Transverse colon (tissue), 4 donors: Measurements from ENCODE around the gene DCAF11. TPM values are rescaled to one million over a fixed set of nuclear protein-coding genes. Genes with fewer than 3 reads are reported as not detected.

ENCODE experiments used
- DNase-seq: peaks from one replicate; pipeline ENCODE4 v3.0.0-alpha.2; 2019
- H3K27ac ChIP-seq, 4 donors: fragments of 200-600 bp; sonication (generic); 2 replicates each; pipeline ENCODE4 v1.5.1; 2016 to 2018; ENCODE audit warnings: inconsistent platforms in 4 of 4
- H3K27me3 ChIP-seq: fragments of 200-600 bp; sonication (generic); 2 replicates; pipeline ENCODE4 v1.5.1; 2017; ENCODE audit warnings: inconsistent platforms
- H3K36me3 ChIP-seq, 4 donors: fragments of 200-600 bp; sonication (generic); 2 replicates each; pipeline ENCODE4 v1.5.1; 2017 to 2019; ENCODE audit warnings: inconsistent platforms in 4 of 4
- H3K4me1 ChIP-seq, 4 donors: fragments of 200-600 bp; sonication (generic); 2 replicates each; pipeline ENCODE4 v1.5.1; 2017 to 2020; ENCODE audit warnings: inconsistent platforms in 4 of 4
- H3K4me3 ChIP-seq, 4 donors: fragments of 200-600 bp; sonication (generic); 1 replicate in 1 of 4; 2 replicates in 3 of 4; pipeline versions ENCODE4 v1.5.1 to v1.6.1; 2017 to 2019; ENCODE audit warnings: inconsistent platforms in 4 of 4
- H3K9me3 ChIP-seq, 2 donors: fragments of 200-600 bp; sonication (generic); 2 replicates each; pipeline ENCODE4 v1.5.1; 2017 to 2019; ENCODE audit warnings: inconsistent platforms in 2 of 2
- CTCF ChIP-seq, 5 experiments: fragments of 200-600 bp in 3 of 5; fragments of 450-650 bp in 2 of 5; sonication (generic) in 3 of 5; IDR thresholded peaks; 1 replicate in 2 of 5; 2 replicates in 3 of 5; pipeline ENCODE4 v1.5.1; 2016 to 2017; ENCODE audit warnings: antibody characterized with exemption in 5 of 5, inconsistent platforms in 3 of 5, mild to moderate bottlenecking in 2 of 5, moderate library complexity in 1 of 5
- EP300 ChIP-seq: sonication (generic); formaldehyde crosslinking; IDR thresholded peaks from one replicate; pipeline ENCODE4 v1.6.1; 2017; ENCODE audit warnings: antibody characterized with exemption, low read depth
- POLR2A ChIP-seq: fragments of 450-650 bp; IDR thresholded peaks from one replicate; pipeline ENCODE4 v1.6.1; 2016; ENCODE audit warnings: antibody characterized with exemption, mild to moderate bottlenecking, moderate library complexity
- POLR2AphosphoS5 ChIP-seq, 3 donors: sonication (generic); formaldehyde crosslinking; IDR thresholded peaks; one replicate each; pipeline ENCODE4 v1.6.1; 2016; ENCODE audit warnings: antibody characterized with exemption in 3 of 3
- WGBS, 2 donors: methylation state at CpG; one replicate each; pipeline ENCODE4 v1.1.5; 2018; ENCODE audit warnings: low coverage in 1 of 2; 5-methylcytosine and 5-hydroxymethylcytosine counted together
- in situ Hi-C, 4 donors: fragments of 200-750 bp; cut with MboI; loops; one replicate each; pipeline versions ENCODE4 v1.15.0 to v1.15.1; 2017; ENCODE audit warnings: low sequenced_read_pairs in 3 of 4, low pct_ligation_motif_present in 1 of 4, low pct_unique_long_range_greater_than_20kb in 1 of 4
- intact Hi-C: fragments of 100-400 bp; cut with DNase I; formaldehyde crosslinking; loops from one replicate; pipeline ENCODE4 v1.15.1; 2023; ENCODE audit warnings: low total_unique reads
- total RNA-seq, 4 donors: library from RNA; depleted of rRNA; stranded (reverse); fragments of >200 nt; gene quantifications; one replicate each; pipeline ENCODE4 v1.1.0, GENCODE V29; 2016

DCAF11 gene
- total RNA-seq, 4 donors from 2014 or later = 86.4 to 267 (median 198) TPM

- peaks cover 0 to 11% (median 2%) of the 10 kb centered on the region in 4 donors for H3K36me3 ChIP-seq
- no peak overlapping the region for H3K4me3 ChIP-seq
- WGBS, 2 donors = 98 to 100% methylated on average over 1 of the region's 1 CpG
- intact Hi-C loops (no loop called here), in situ Hi-C loops (no loop called here)
- no peak for DNase-seq
- H3K27me3 ChIP-seq = no peaks in the 10 kb centered on the region
- no peak for TF ChIP-seq CTCF (IDR thresholded peaks at IDR 0.05)
- no peak for TF ChIP-seq POLR2AphosphoS5 (IDR thresholded peaks at IDR 0.05)
- TF ChIP-seq EP300 = no peak
- TF ChIP-seq POLR2A = no peak
- no peak overlapping the region for H3K27ac ChIP-seq
- no peaks in the 10 kb centered on the region for H3K9me3 ChIP-seq
- peaks cover 12 to 26% (median 14%) of the 10 kb centered on the region in 4 donors for H3K4me1 ChIP-seq
Observed at GRCh38 chr14:24133735-24134134, 19.2 kb downstream of the DCAF11 start.

GRCh38 chr14:24135584-24135833 is 20.9 kb downstream of the DCAF11 start:
- Histone ChIP-seq H3K9me3 (no peaks in the 10 kb centered on the region), H3K4me3 (peak overlapping the region; percentile 29 to 98 (median 72)), H3K4me1 (peaks cover 21 to 43% (median 27%) of the 10 kb centered on the region in 4 donors), H3K27me3 (no peaks in the 10 kb centered on the region), H3K27ac (peak overlapping the region; percentile 89 to 98 (median 95)), H3K36me3 (peaks cover 0 to 19% (median 2%) of the 10 kb centered on the region in 4 donors)
- in situ Hi-C loops = no loop called here
- no peak for TF ChIP-seq POLR2A
- TF ChIP-seq EP300 = no peak
- TF ChIP-seq CTCF (IDR thresholded peaks at IDR 0.05) = no peak
- TF ChIP-seq POLR2AphosphoS5 (IDR thresholded peaks at IDR 0.05) = no peak
- 6 to 7% methylated on average over 2 to 9 of the region's 9 CpGs for WGBS, 2 donors
- intact Hi-C loops = loop anchor here (5.0 kb wide), 1 partner anchor 162 kb away; the partner anchor contains the start of genes DHRS1 and NOP9
- DNase-seq = no peak

- Histone ChIP-seq H3K27me3 (no peaks in the 10 kb centered on the region), H3K36me3 (peaks cover 0 to 19% (median 2%) of the 10 kb centered on the region in 4 donors), H3K4me1 (peaks cover 21 to 45% (median 30%) of the 10 kb centered on the region in 4 donors), H3K9me3 (no peaks in the 10 kb centered on the region), H3K4me3 (peak within 1 kb of the TSS; percentile 70 to 98 (median 84)), H3K27ac (peak within 1 kb of the TSS; percentile 89 to 98 (median 95))
- peak; percentile 97 for DNase-seq
- 0% methylated on average over 11 to 19 of the region's 75 CpGs for WGBS, 2 donors
- intact Hi-C loops (loop anchor here (5.0 kb wide), 1 partner anchor 161 kb away; the partner anchor contains the start of genes DHRS1 and NOP9), in situ Hi-C loops (no loop called here)
- no peak for TF ChIP-seq CTCF (IDR thresholded peaks at IDR 0.05)
- TF ChIP-seq EP300 = no peak
- TF ChIP-seq POLR2A = peak; percentile 63
- TF ChIP-seq POLR2AphosphoS5 (IDR thresholded peaks at IDR 0.05) = peak; percentile 60 to 91 (median 88)
Observed at GRCh38 chr14:24135834-24136683, 21.5 kb downstream of the DCAF11 start, which contains the start of gene PSME1. PSME1 (plus strand) TSS chr14:24136194; CDS start chr14:24136263, 69 bp downstream.

GRCh38 chr14:24136684-24137528 is 22.3 kb downstream of the DCAF11 start:
- Histone ChIP-seq H3K4me3 (peak overlapping the region; percentile 70 to 98 (median 84)), H3K4me1 (peaks cover 21 to 46% (median 31%) of the 10 kb centered on the region in 4 donors), H3K27me3 (no peaks in the 10 kb centered on the region), H3K9me3 (no peaks in the 10 kb centered on the region), H3K36me3 (peaks cover 0 to 19% (median 2%) of the 10 kb centered on the region in 4 donors), H3K27ac (peak overlapping the region; percentile 89 to 98 (median 95))
- in situ Hi-C loops (no loop called here), intact Hi-C loops (loop anchor here (5.0 kb wide), 1 partner anchor 160 kb away; the partner anchor contains the start of genes DHRS1 and NOP9)
- 10 to 25% methylated on average over 2 to 13 of the region's 13 CpGs for WGBS, 2 donors
- no peak for DNase-seq
- no peak for TF ChIP-seq POLR2A
